ENCODE results near the gene MBOAT2.

The MBOAT2 gene

GRCh38 chr2:8966123-8966908 is 37.2 kb downstream of the MBOAT2 start:
- H3K4me3 ChIP-seq (replicated peaks; ENCODE audit: insufficient read depth, low read length), result no peak overlapping the region
- no peaks in the 10 kb centered on the region for H3K27me3 ChIP-seq (ENCODE audit: insufficient read depth, poor library complexity, severe bottlenecking)
- no peak for DNase-seq (ENCODE audit: low read depth in 1 of 2, low spot score in 1 of 2)
- TF ChIP-seq SPI1 (IDR thresholded peaks at IDR 0.05; ENCODE audit: borderline replicate concordance, low read depth) (no peak), CTCF (IDR thresholded peaks at IDR 0.05; ENCODE audit: insufficient read depth, low read length) (no peak), REST (IDR thresholded peaks at IDR 0.05; ENCODE audit: insufficient replicate concordance, low read depth) (no peak), POLR2AphosphoS5 (IDR thresholded peaks at IDR 0.05; ENCODE audit: low read depth) (no peak), GABPA (IDR thresholded peaks at IDR 0.05; ENCODE audit: low read depth) (no peak)
- H3K27ac ChIP-seq (replicated peaks), result no peak overlapping the region

GRCh38 chr2:8965216-8965969 is 38.1 kb downstream of the MBOAT2 start:
- Histone ChIP-seq H3K4me3 (replicated peaks; ENCODE audit: insufficient read depth, low read length) (no peak overlapping the region), H3K27ac (replicated peaks) (no peak overlapping the region), H3K27me3 (ENCODE audit: insufficient read depth, poor library complexity, severe bottlenecking) (no peaks in the 10 kb centered on the region)
- DNase-seq (ENCODE audit: low read depth in 1 of 2, low spot score in 1 of 2), result no peak
- TF ChIP-seq GABPA (IDR thresholded peaks at IDR 0.05; ENCODE audit: low read depth) (no peak), CTCF (IDR thresholded peaks at IDR 0.05; ENCODE audit: insufficient read depth, low read length) (no peak)

GRCh38 chr2:8962890-8963289 is 40.6 kb downstream of the MBOAT2 start:
- Histone ChIP-seq H3K27ac (replicated peaks) (no peak overlapping the region), H3K27me3 (ENCODE audit: insufficient read depth, poor library complexity, severe bottlenecking) (no peaks in the 10 kb centered on the region), H3K4me3 (replicated peaks; ENCODE audit: insufficient read depth, low read length) (no peak overlapping the region)
- no peak for TF ChIP-seq REST (IDR thresholded peaks at IDR 0.05; ENCODE audit: insufficient replicate concordance, low read depth)
- no peak for DNase-seq (ENCODE audit: low read depth in 1 of 2, low spot score in 1 of 2)

- Histone ChIP-seq H3K27me3 (ENCODE audit: insufficient read depth, poor library complexity, severe bottlenecking) (no peaks in the 10 kb centered on the region), H3K4me3 (replicated peaks; ENCODE audit: insufficient read depth, low read length) (no peak overlapping the region), H3K27ac (replicated peaks) (no peak overlapping the region)
- DNase-seq (ENCODE audit: low read depth in 1 of 2, low spot score in 1 of 2), result no peak
- TF ChIP-seq REST (IDR thresholded peaks at IDR 0.05; ENCODE audit: insufficient replicate concordance, low read depth), result no peak
- no peak for TF ChIP-seq GABPA (IDR thresholded peaks at IDR 0.05; ENCODE audit: low read depth)
- no peak for TF ChIP-seq SPI1 (IDR thresholded peaks at IDR 0.05; ENCODE audit: borderline replicate concordance, low read depth)
- no peak for TF ChIP-seq POLR2AphosphoS5 (IDR thresholded peaks at IDR 0.05; ENCODE audit: low read depth)
- no peak for TF ChIP-seq CTCF (IDR thresholded peaks at IDR 0.05; ENCODE audit: insufficient read depth, low read length)
Observed at GRCh38 chr2:8957628-8958027, 45.9 kb downstream of the MBOAT2 start.

Measured in HL-60 (cell line).